ENCODE results near the gene COL23A1.

COL23A1 gene

GRCh38 chr5:178496642-178497041 is 93.6 kb downstream of the COL23A1 start:
- H3K36me3 ChIP-seq = no peaks in the 10 kb centered on the region
- peaks cover 20 to 26% of the 10 kb centered on the region in 2 experiments for H3K4me1 ChIP-seq (ENCODE audit: control insufficient read depth in 1 of 2, insufficient read depth in 1 of 2, low read depth in 1 of 2, low read length in 1 of 2)
- no peak for TF ChIP-seq CTCF (IDR thresholded peaks at IDR 0.05)
- peak overlapping the region; percentile 46 for H3K27ac ChIP-seq
- no peaks in the 10 kb centered on the region for H3K9me3 ChIP-seq
- no peak overlapping the region for H3K4me3 ChIP-seq (ENCODE audit: low read depth in 1 of 2, low read length in 1 of 2)
- H3K27me3 ChIP-seq = no peaks in the 10 kb centered on the region

- Histone ChIP-seq H3K27ac (peak overlapping the region; percentile 46), H3K27me3 (no peaks in the 10 kb centered on the region), H3K9me3 (no peaks in the 10 kb centered on the region), H3K36me3 (no peaks in the 10 kb centered on the region), H3K4me3 (ENCODE audit: low read depth in 1 of 2, low read length in 1 of 2) (no peak overlapping the region), H3K4me1 (ENCODE audit: control insufficient read depth in 1 of 2, insufficient read depth in 1 of 2, low read depth in 1 of 2, low read length in 1 of 2) (peaks cover 23 to 30% of the 10 kb centered on the region in 2 experiments)
- TF ChIP-seq CTCF (IDR thresholded peaks at IDR 0.05) = no peak
Measured at GRCh38 chr5:178496214-178496613, 94.0 kb downstream of the COL23A1 start.

GRCh38 chr5:178495706-178496105 is 94.5 kb downstream of the COL23A1 start:
- Histone ChIP-seq H3K36me3 (no peaks in the 10 kb centered on the region), H3K9me3 (no peaks in the 10 kb centered on the region), H3K4me3 (ENCODE audit: low read depth in 1 of 2, low read length in 1 of 2) (no peak overlapping the region), H3K27me3 (no peaks in the 10 kb centered on the region), H3K4me1 (ENCODE audit: control insufficient read depth in 1 of 2, insufficient read depth in 1 of 2, low read depth in 1 of 2, low read length in 1 of 2) (peaks cover 28 to 35% of the 10 kb centered on the region in 2 experiments), H3K27ac (peak overlapping the region; percentile 46)
- no peak for TF ChIP-seq CTCF (IDR thresholded peaks at IDR 0.05)

- Histone ChIP-seq H3K9me3 (no peaks in the 10 kb centered on the region), H3K4me1 (ENCODE audit: control insufficient read depth in 1 of 2, insufficient read depth in 1 of 2, low read depth in 1 of 2, low read length in 1 of 2) (peaks cover 58 to 66% of the 10 kb centered on the region in 2 experiments), H3K27ac (no peak overlapping the region), H3K4me3 (ENCODE audit: low read depth in 1 of 2, low read length in 1 of 2) (no peak overlapping the region), H3K27me3 (no peaks in the 10 kb centered on the region), H3K36me3 (no peaks in the 10 kb centered on the region)
- TF ChIP-seq CTCF (IDR thresholded peaks at IDR 0.05) = no peak
Measured at GRCh38 chr5:178492278-178492677, 97.9 kb downstream of the COL23A1 start.

GRCh38 chr5:178490935-178491652 is 99.1 kb downstream of the COL23A1 start:
- no peaks in the 10 kb centered on the region for H3K9me3 ChIP-seq
- TF ChIP-seq CTCF (IDR thresholded peaks at IDR 0.05) = no peak
- no peak overlapping the region for H3K4me3 ChIP-seq (ENCODE audit: low read depth in 1 of 2, low read length in 1 of 2)
- peak overlapping the region; percentile 18 for H3K27ac ChIP-seq
- H3K27me3 ChIP-seq = no peaks in the 10 kb centered on the region
- H3K4me1 ChIP-seq (ENCODE audit: control insufficient read depth in 1 of 2, insufficient read depth in 1 of 2, low read depth in 1 of 2, low read length in 1 of 2) = peaks cover 57 to 64% of the 10 kb centered on the region in 2 experiments
- no peaks in the 10 kb centered on the region for H3K36me3 ChIP-seq

Measured in neutrophil (primary cell).